ENCODE data around the gene CAMTA1.

Gene CAMTA1

GRCh38 chr1:6987940-6988339 lies 202.7 kb downstream of the CAMTA1 start:
- DNase-seq: no peak

GRCh38 chr1:6988796-6989195 lies 203.5 kb downstream of the CAMTA1 start:
- DNase-seq: no peak

- no peak for DNase-seq
Observed at GRCh38 chr1:6989212-6990159, 204.2 kb downstream of the CAMTA1 start.

GRCh38 chr1:6991266-6991665 lies 206.0 kb downstream of the CAMTA1 start:
- no peak for DNase-seq

- DNase-seq: no peak
Observed at GRCh38 chr1:6995789-6996188, 210.5 kb downstream of the CAMTA1 start.

- peak; percentile 78 to 86 for DNase-seq
Observed at GRCh38 chr1:6996371-6996770, 211.1 kb downstream of the CAMTA1 start.

- no peak for DNase-seq
Observed at GRCh38 chr1:6996866-6997265, 211.6 kb downstream of the CAMTA1 start.

GRCh38 chr1:6998267-6998666 lies 213.0 kb downstream of the CAMTA1 start:
- DNase-seq: peak; percentile 1 to 6

- no peak for DNase-seq
Observed at GRCh38 chr1:6999826-7000225, 214.6 kb downstream of the CAMTA1 start.

- DNase-seq: no peak
Observed at GRCh38 chr1:7000720-7001119, 215.5 kb downstream of the CAMTA1 start.

GRCh38 chr1:7002728-7003127 lies 217.5 kb downstream of the CAMTA1 start:
- no peak for DNase-seq

GRCh38 chr1:7003676-7004075 lies 218.4 kb downstream of the CAMTA1 start:
- DNase-seq: no peak

- no peak for DNase-seq
Observed at GRCh38 chr1:7004181-7004580, 218.9 kb downstream of the CAMTA1 start.

GRCh38 chr1:7005762-7006161 lies 220.5 kb downstream of the CAMTA1 start:
- DNase-seq: no peak

GRCh38 chr1:7006996-7007871 lies 222.0 kb downstream of the CAMTA1 start:
- DNase-seq: no peak

GRCh38 chr1:7007902-7008301 lies 222.6 kb downstream of the CAMTA1 start:
- no peak for DNase-seq

- DNase-seq: no peak
Observed at GRCh38 chr1:7008331-7008730, 223.1 kb downstream of the CAMTA1 start.

GRCh38 chr1:7008975-7009740 lies 223.9 kb downstream of the CAMTA1 start:
- no peak for DNase-seq

GRCh38 chr1:7009741-7010525 lies 224.7 kb downstream of the CAMTA1 start:
- DNase-seq: no peak

GRCh38 chr1:7010534-7011200 lies 225.4 kb downstream of the CAMTA1 start:
- DNase-seq: no peak

- no peak for DNase-seq
Observed at GRCh38 chr1:7011826-7012225, 226.6 kb downstream of the CAMTA1 start.

Measured in Kasumi-1 (cell line).